GM21515 (cell line): ENCODE results near the gene POLD4.

ENCODE experiments used
- ATAC-seq: cut with Tn5 transposase; IDR thresholded peaks from one replicate; pipeline ENCODE4 v1.9.1; 2021; ENCODE audit not compliant: unreplicated experiment

POLD4 gene

GRCh38 chr11:67317888-67318555, 35.3 kb downstream of the POLD4 start:
- ATAC-seq: peak; percentile 27

DNA sequence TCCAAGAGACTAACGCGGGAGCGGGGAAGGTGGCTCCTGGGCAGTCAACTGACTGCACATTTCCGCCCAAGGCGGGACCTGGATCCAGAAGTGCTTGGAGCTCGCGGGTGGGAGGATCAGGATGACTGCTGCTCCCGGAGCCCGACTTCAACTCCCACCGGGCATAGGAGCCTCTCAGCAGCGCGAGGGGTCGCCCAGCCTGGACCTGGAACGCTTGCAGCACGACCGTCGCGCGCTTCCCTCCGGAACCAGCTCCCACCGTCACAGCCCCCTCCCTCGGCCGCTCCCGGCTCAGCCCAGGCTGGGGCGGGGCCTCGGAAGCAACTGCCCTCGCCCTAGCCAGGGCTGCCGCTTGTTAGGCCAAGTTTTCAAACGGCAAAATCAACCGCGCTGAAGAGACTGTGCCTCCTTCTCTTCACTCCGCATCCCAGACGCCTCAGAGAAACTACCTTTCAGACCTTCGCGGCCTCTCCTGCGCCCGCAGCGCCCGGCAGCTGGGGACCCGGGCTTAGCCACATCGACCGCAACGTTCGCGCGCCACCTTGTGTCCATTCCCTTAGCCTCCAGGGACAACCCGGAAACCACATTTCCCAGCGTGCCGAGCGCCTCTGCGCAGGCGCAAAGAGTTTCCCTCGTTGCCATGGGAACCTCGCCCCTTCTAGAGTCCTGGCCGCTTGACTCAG, 36.0 kb downstream of the POLD4 start:
- peak; percentile 78 for ATAC-seq

- ATAC-seq: no peak
Measured at GRCh38 chr11:67316882-67317204, 36.5 kb downstream of the POLD4 start.

GRCh38 chr11:67315325-67315909, 37.9 kb downstream of the POLD4 start:
- no peak for ATAC-seq

DNA sequence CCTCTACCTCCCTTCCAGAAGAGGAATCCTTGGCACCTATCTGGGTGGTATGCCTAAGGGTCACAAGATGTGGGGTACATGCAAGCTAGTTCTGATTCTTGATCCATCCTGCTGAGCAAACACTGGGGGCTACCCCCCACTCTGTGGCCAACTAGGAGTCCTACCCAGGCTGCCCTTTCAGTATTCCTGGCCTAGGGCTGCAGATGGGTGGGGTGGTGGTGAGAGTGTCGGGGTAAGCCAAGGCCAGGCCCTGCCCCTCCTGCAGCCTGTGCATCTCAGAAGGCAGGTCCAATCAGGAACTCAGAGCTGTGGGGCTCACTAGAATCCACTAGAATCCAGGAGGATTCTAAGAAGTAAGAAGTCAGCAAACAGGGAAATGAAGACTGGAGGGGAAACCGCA, 39.1 kb downstream of the POLD4 start:
- ATAC-seq: no peak

DNA sequence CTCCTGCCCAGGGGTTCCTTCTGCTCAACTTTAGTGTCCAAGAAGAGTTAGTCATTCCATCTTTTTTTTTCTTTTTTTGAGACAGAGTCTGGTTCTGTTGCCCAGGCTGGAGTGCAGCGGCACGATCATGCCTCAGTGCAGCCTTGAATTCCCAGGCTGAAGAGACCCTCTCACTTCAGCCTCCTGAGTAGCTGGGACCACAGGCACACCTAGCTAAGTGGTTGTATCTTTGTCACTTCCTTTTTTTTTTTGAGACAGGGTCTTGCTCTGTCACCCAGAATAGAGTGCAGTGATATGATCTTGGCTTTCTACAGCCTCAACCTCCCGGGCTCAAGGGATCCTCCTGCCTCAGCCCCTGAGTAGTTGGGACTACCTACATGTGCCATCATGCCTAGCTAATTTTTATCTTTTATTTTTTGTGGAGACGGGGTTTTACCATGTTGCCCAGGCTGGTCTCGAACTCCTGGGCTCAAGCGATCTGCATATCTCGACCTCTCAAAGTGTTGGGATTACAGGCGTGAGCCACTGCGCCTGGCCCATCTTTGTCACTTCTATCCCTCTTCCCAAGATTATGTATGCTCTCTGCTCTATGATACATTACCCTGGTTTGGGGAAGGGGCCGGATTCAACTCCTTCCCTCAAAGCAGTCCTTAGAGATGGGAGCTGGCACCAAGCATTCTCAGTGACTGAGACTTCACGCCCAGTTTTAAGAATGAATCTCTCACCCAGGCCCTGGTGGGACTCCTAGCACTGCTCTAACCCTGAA, 40.0 kb downstream of the POLD4 start:
- ATAC-seq: no peak

GRCh38 chr11:67312187-67313021, 40.9 kb downstream of the POLD4 start:
- no peak for ATAC-seq

- ATAC-seq: no peak
Measured at GRCh38 chr11:67311556-67312082, 41.7 kb downstream of the POLD4 start.

- ATAC-seq: no peak
Measured at GRCh38 chr11:67311051-67311555, 42.2 kb downstream of the POLD4 start.

GRCh38 chr11:67310246-67311050, 42.9 kb downstream of the POLD4 start:
- no peak for ATAC-seq

- ATAC-seq: no peak
Measured at GRCh38 chr11:67309661-67310061, 43.7 kb downstream of the POLD4 start.

DNA sequence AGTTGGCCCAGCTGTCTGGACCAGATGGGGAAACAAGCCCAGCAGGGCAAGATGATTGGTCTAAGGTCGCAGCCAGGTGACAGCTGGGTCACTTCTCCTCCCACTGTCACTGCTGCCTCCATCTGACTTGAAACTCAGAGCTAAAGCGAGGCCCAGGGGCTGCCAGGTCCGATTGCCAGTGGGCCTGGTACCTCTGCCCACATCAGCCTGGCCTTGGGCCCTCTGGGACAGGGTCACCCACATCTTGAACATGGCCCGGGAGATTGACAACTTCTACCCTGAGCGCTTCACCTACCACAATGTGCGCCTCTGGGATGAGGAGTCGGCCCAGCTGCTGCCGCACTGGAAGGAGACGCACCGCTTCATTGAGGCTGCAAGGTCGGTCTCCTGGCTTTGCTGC, 44.2 kb downstream of the POLD4 start:
- ATAC-seq: no peak

DNA sequence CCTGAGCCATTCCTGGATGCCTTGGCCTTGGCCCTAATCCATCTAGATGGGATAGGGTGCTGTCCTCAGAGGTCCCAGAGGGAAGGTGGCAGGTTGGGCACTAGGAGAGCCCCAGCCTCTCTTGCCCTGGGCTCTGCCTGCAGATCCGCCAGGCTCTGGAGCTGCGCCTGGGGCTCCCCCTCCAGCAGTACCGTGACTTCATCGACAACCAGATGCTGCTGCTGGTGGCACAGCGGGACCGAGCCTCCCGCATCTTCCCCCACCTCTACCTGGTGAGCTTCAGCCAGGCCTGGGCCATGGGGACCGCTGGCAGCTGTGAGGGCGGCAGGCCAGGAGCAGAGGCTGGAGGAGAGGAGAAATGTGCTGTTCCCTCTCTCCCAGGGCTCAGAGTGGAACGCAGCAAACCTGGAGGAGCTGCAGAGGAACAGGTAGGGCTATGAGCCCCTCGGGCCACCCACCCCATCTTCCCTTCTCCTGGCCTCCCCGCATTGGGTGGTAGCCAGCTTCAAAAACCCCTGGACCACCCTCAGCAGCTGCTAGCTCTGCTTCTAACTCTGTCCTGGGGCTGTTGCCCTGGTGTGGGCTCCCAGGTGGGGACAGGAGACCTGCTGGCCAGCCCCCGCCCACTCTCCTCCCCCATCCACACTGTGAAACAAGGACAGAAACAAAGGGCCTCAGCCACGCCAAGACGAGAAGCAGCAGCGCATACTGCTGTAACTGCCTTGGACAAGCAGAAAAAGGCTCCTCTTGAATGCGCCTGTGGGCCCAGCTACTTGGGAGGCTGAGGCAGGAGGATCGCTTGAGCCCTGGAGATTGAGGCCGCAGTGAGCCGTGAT, 45.1 kb downstream of the POLD4 start:
- ATAC-seq: no peak

- no peak for ATAC-seq
Measured at GRCh38 chr11:67307545-67308001, 45.8 kb downstream of the POLD4 start.

GRCh38 chr11:67306769-67307544, 46.4 kb downstream of the POLD4 start:
- no peak for ATAC-seq

GRCh38 chr11:67304511-67305113, 48.7 kb downstream of the POLD4 start:
- no peak for ATAC-seq

DNA sequence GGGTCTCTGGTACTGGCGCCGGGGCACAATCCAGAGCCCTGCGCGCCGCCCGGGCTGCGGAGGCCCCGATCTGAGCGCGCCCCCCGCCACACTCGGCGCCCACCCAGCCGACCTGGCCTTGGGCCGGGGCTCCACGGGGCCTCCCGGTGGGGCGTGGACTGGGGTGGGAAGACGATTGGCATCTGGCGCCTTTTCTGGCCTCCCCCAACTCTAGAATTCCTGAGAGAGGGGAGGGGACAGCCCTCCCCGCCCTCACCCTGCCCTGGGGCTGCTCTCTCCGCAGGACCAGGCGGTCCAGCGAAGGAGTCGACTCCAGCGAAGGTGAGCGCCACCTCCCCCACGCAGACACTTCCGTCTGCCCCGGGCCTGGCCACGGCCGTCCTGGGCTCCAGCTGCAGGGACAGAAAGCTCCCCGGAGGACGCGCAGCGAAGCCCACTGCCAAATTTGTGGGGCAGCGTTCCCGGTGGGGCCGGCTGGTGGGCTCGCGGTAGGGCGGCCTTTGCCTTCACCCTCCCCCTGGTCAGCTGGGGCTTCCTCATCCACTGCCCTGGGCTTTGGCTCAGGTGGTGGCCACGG, 49.4 kb downstream of the POLD4 start:
- ATAC-seq: no peak
